Stimulated activated CD4-positive, alpha-beta T cell treated with anti-CD3 and anti-CD28 coated beads, Interleukin-15, amount 100 ng/mL, for 1 hour (primary cell): ENCODE data around the gene KPTN.

Experiments used
- DNase-seq, 2 donors: peaks; one replicate each; pipeline ENCODE4 v3.0.0-alpha.2; 2020; ENCODE audit warnings: low read depth in 1 of 2, low spot score in 1 of 2

The KPTN gene

GRCh38 chr19:47483800-47484690, at the start of gene KPTN:
Gene KPTN (minus strand): TSS chr19:47484219. CDS start chr19:47484160, 59 bp downstream.
- peak; percentile 75 to 84 for DNase-seq

GRCh38 chr19:47531640-47532387, 47.8 kb upstream of the KPTN start:
- no peak for DNase-seq

GRCh38 chr19:47529018-47529742, 45.2 kb upstream of the KPTN start:
- DNase-seq, result no peak

- no peak for DNase-seq
Measured at GRCh38 chr19:47526798-47527197, 42.8 kb upstream of the KPTN start.

- no peak for DNase-seq
Measured at GRCh38 chr19:47523473-47523872, 39.5 kb upstream of the KPTN start.

GRCh38 chr19:47521473-47522180, 37.6 kb upstream of the KPTN start:
- DNase-seq, result no peak

- no peak for DNase-seq
Measured at GRCh38 chr19:47520839-47521238, 36.8 kb upstream of the KPTN start.

- no peak for DNase-seq
Measured at GRCh38 chr19:47520343-47520806, 36.4 kb upstream of the KPTN start.

GRCh38 chr19:47518854-47519253, 34.8 kb upstream of the KPTN start:
- no peak for DNase-seq

GRCh38 chr19:47518139-47518538, 34.1 kb upstream of the KPTN start:
- DNase-seq, result no peak

- DNase-seq, result peak; percentile 100
Measured at GRCh38 chr19:47514869-47515588, 31.0 kb upstream of the KPTN start, which contains the start of gene NAPA. Gene NAPA (minus strand): TSS chr19:47515063. CDS start chr19:47514940, 123 bp downstream.

- peak in 1 of 2 donors; percentile 6 for DNase-seq
Measured at GRCh38 chr19:47514151-47514868, 30.3 kb upstream of the KPTN start.

- DNase-seq, result no peak
Measured at GRCh38 chr19:47512948-47513319, 28.9 kb upstream of the KPTN start.

GRCh38 chr19:47512183-47512947, 28.3 kb upstream of the KPTN start:
- no peak for DNase-seq

GRCh38 chr19:47511681-47512080, 27.7 kb upstream of the KPTN start:
- no peak for DNase-seq

GRCh38 chr19:47511128-47511517, 27.1 kb upstream of the KPTN start:
- DNase-seq, result no peak

- DNase-seq, result no peak
Measured at GRCh38 chr19:47510516-47511127, 26.6 kb upstream of the KPTN start.

- DNase-seq, result no peak
Measured at GRCh38 chr19:47509973-47510372, 26.0 kb upstream of the KPTN start.
